Measurements from ENCODE around the gene CLDN18.

GRCh38 chr3:137992592-137992991, 17.4 kb upstream of the CLDN18 start:
- TF ChIP-seq, protein P1, sequence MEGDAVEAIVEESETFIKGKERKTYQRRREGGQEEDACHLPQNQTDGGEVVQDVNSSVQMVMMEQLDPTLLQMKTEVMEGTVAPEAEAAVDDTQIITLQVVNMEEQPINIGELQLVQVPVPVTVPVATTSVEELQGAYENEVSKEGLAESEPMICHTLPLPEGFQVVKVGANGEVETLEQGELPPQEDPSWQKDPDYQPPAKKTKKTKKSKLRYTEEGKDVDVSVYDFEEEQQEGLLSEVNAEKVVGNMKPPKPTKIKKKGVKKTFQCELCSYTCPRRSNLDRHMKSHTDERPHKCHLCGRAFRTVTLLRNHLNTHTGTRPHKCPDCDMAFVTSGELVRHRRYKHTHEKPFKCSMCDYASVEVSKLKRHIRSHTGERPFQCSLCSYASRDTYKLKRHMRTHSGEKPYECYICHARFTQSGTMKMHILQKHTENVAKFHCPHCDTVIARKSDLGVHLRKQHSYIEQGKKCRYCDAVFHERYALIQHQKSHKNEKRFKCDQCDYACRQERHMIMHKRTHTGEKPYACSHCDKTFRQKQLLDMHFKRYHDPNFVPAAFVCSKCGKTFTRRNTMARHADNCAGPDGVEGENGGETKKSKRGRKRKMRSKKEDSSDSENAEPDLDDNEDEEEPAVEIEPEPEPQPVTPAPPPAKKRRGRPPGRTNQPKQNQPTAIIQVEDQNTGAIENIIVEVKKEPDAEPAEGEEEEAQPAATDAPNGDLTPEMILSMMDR (IDR thresholded peaks at IDR 0.05; ENCODE audit: low read depth, low read length): no peak
- no peak for TF ChIP-seq EZH2phosphoT487 (IDR thresholded peaks at IDR 0.05; ENCODE audit: low read depth)
